ENCODE results near the gene CACNA2D3. TPM values are rescaled to one million over a fixed set of nuclear protein-coding genes. Genes with fewer than 3 reads are reported as not detected.
"Not testable (repeated sequence)": the region's sequence is repeated elsewhere in the genome, so short reads cannot be mapped to it uniquely, and the experiment has no call there.

CACNA2D3 gene
- total RNA-seq, 4 donors from 2014 or later = 0.83 to 5.0 (median 2.5) TPM

GRCh38 chr3:54633444-54634121, 511.2 kb downstream of the CACNA2D3 start:
- no peaks in the 10 kb centered on the region for H3K9me3 ChIP-seq
- no peaks in the 10 kb centered on the region for H3K36me3 ChIP-seq
- H3K27ac ChIP-seq = no peak overlapping the region
- intact Hi-C loops (cut with DNase I; ENCODE audit: low total_unique reads) = no loop called here
- DNase-seq = no peak
- no peaks in the 10 kb centered on the region for H3K4me1 ChIP-seq
- no peaks in the 10 kb centered on the region for H3K27me3 ChIP-seq
- TF ChIP-seq, protein P1, sequence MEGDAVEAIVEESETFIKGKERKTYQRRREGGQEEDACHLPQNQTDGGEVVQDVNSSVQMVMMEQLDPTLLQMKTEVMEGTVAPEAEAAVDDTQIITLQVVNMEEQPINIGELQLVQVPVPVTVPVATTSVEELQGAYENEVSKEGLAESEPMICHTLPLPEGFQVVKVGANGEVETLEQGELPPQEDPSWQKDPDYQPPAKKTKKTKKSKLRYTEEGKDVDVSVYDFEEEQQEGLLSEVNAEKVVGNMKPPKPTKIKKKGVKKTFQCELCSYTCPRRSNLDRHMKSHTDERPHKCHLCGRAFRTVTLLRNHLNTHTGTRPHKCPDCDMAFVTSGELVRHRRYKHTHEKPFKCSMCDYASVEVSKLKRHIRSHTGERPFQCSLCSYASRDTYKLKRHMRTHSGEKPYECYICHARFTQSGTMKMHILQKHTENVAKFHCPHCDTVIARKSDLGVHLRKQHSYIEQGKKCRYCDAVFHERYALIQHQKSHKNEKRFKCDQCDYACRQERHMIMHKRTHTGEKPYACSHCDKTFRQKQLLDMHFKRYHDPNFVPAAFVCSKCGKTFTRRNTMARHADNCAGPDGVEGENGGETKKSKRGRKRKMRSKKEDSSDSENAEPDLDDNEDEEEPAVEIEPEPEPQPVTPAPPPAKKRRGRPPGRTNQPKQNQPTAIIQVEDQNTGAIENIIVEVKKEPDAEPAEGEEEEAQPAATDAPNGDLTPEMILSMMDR (IDR thresholded peaks at IDR 0.05) = no peak
- TF ChIP-seq POLR2A (IDR thresholded peaks at IDR 0.05) = no peak
- no peak overlapping the region for H3K4me3 ChIP-seq

- Histone ChIP-seq H3K4me3 (no peak overlapping the region), H3K27me3 (no peaks in the 10 kb centered on the region), H3K27ac (no peak overlapping the region), H3K4me1 (no peaks in the 10 kb centered on the region), H3K9me3 (no peaks in the 10 kb centered on the region), H3K36me3 (no peaks in the 10 kb centered on the region)
- no peak for DNase-seq
- no peak for TF ChIP-seq POLR2A (IDR thresholded peaks at IDR 0.05)
- TF ChIP-seq, protein P1 (IDR thresholded peaks at IDR 0.05) = no peak
- intact Hi-C loops (cut with DNase I; ENCODE audit: low total_unique reads) = no loop called here
These were observed 511.7 kb downstream of the CACNA2D3 start for GRCh38 chr3:54634122-54634469.

DNA sequence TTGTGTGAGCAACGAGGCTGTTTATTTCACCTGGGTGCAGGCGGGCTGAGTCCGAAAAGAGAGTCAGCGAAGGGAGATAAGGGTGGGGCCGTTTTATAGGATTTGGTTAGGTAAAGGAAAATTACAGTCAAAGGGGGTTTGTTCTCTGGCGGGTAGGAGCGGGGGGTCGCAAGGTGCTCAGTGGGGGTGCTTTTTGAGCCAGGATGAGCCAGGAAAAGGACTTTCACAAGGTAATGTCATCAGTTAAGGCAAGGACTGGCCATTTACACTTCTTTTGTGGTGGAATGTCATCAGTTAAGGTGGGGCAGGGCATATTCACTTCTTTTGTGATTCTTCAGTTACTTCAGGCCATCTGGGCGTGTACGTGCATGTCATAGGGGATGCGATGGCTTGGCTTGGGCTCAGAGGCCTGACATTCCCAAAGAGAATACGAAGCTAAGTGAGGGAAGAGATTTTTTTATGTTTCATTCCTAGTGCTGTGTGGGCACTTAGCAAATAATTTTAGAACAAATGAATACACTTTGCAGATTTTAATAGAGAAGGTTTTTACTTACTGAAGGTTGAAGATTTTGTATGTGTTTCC, 517.5 kb downstream of the CACNA2D3 start:
- H3K36me3 ChIP-seq; H3K4me1 ChIP-seq; DNase-seq; H3K9me3 ChIP-seq; intact Hi-C loops (cut with DNase I; ENCODE audit: low total_unique reads); H3K27ac ChIP-seq; H3K27me3 ChIP-seq; H3K4me3 ChIP-seq: not testable (repeated sequence)

DNA sequence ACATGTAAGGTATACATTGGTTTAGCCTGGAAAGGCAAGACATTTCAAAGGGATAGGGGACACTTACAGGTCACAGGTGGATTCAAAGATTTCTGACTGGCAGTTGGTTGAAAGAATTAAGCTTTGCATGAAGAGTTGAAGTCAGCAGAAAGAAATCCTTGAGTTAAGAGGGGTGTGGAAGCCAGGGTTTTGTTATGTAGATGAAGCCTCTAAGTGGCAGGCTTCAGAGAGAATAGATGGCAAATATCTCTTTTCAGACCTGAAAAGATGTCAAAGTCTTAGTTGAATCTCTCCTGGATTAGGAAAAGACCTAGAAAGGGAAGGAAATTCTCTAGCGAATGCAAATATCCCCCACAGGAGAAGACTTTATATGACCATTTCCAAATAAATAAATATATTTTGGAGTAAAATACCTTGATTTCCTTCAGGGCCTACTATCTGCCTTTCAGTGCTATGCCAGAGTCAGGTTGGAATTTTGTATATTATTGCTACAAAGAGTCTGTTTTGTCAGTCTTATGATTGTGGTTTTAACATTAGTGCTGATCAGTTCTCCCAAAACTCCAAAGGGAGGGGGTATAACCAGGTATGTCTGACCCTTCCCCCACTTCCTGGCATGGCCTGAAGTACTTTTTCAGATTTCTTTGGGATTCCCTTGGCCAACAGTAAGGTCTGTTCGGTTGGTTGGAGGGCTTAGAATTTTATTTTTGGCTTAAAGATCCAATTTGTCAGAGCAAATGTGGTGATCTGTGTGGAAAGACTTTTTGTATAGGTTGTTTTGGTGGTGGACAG, 519.1 kb downstream of the CACNA2D3 start:
- DNase-seq = no peak
- Histone ChIP-seq H3K27me3 (no peaks in the 10 kb centered on the region), H3K4me3 (no peak overlapping the region), H3K36me3 (no peaks in the 10 kb centered on the region), H3K4me1 (no peaks in the 10 kb centered on the region), H3K27ac (no peak overlapping the region), H3K9me3 (no peaks in the 10 kb centered on the region)
- intact Hi-C loops (cut with DNase I; ENCODE audit: low total_unique reads) = no loop called here
- TF ChIP-seq, protein P1 (IDR thresholded peaks at IDR 0.05) = no peak
- TF ChIP-seq POLR2A (IDR thresholded peaks at IDR 0.05) = no peak

DNA sequence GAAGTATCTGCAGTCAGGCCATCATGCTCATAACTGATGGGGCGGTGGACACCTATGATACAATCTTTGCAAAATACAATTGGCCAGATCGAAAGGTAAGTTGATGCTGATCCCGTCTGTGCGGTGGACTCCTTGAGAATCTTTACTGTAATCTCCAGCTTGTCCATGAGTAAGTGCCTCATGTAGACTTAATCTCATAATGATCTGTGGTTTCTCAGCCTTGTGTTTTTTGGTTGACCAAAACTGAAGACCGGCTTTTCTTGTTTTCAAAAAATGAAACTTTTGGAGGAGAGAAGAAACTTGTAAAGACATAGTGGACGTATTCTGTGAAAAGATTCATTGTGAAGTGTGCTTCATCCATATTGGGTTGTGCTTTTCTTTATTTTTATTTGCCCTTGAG, 519.8 kb downstream of the CACNA2D3 start:
- H3K27ac ChIP-seq = no peak overlapping the region
- no peaks in the 10 kb centered on the region for H3K4me1 ChIP-seq
- TF ChIP-seq, protein P1 (IDR thresholded peaks at IDR 0.05) = no peak
- no peak for TF ChIP-seq POLR2A (IDR thresholded peaks at IDR 0.05)
- intact Hi-C loops (cut with DNase I; ENCODE audit: low total_unique reads) = no loop called here
- no peak for DNase-seq
- H3K36me3 ChIP-seq = no peaks in the 10 kb centered on the region
- H3K9me3 ChIP-seq = no peaks in the 10 kb centered on the region
- no peak overlapping the region for H3K4me3 ChIP-seq
- H3K27me3 ChIP-seq = no peaks in the 10 kb centered on the region

Measured in uterus (tissue), 4 donors.